SJCRH30 (cell line): Measurements from ENCODE around the gene DENND1A. TPM values are rescaled to one million over a fixed set of nuclear protein-coding genes. Genes with fewer than 3 reads are reported as not detected.
"Not testable (repeated sequence)": the region's sequence is repeated elsewhere in the genome, so short reads cannot be mapped to it uniquely, and the experiment has no call there.

Experiments
- DNase-seq, 2 experiments: peaks; one replicate each; pipeline ENCODE4 v3.0.0-alpha.2; 2015 to 2020
- H3K27ac ChIP-seq: fragments of 250-450 bp; sonication (Bioruptor Pico); 2 replicates; pipeline ENCODE4 v1.5.1; 2020; ENCODE audit warnings: mild to moderate bottlenecking, moderate library complexity
- H3K27me3 ChIP-seq: fragments of 250-450 bp; sonication (Bioruptor Pico); 2 replicates; pipeline ENCODE4 v1.5.1; 2020; ENCODE audit warnings: mild to moderate bottlenecking, moderate library complexity
- H3K36me3 ChIP-seq: fragments of 250-450 bp; sonication (Bioruptor Pico); 2 replicates; pipeline ENCODE4 v1.5.1; 2020; ENCODE audit warnings: mild to moderate bottlenecking, moderate library complexity
- H3K4me1 ChIP-seq: fragments of 250-450 bp; sonication (Bioruptor Pico); 2 replicates; pipeline ENCODE4 v1.5.1; 2020; ENCODE audit warnings: mild to moderate bottlenecking, moderate library complexity
- H3K4me3 ChIP-seq: fragments of 250-450 bp; sonication (Bioruptor Pico); 2 replicates; pipeline ENCODE4 v1.5.1; 2020; ENCODE audit warnings: mild to moderate bottlenecking, moderate library complexity
- H3K9me3 ChIP-seq: fragments of 250-450 bp; sonication (Bioruptor Pico); replicated peaks from 2 replicates; pipeline ENCODE4 v1.5.1; 2020; ENCODE audit warnings: mild to moderate bottlenecking, moderate library complexity
- total RNA-seq: library from RNA; depleted of rRNA; stranded (reverse); fragments of >200 nt; shearing (Covaris generic); gene quantifications from 2 replicates; pipeline ENCODE4 v1.2.3, GENCODE V29; 2014

Gene DENND1A
- total RNA-seq, 1 experiment from 2014 or later = 41.3 TPM

- no peaks in the 10 kb centered on the region for H3K36me3 ChIP-seq
Observed at GRCh38 chr9:123940721-123941523, 11.0 kb upstream of the DENND1A start.

GRCh38 chr9:123938401-123938800 is 8.5 kb upstream of the DENND1A start:
- Histone ChIP-seq H3K9me3 (no peaks in the 10 kb centered on the region), H3K4me3 (no peak overlapping the region), H3K4me1 (peaks cover 13% of the 10 kb centered on the region), H3K27me3 (no peaks in the 10 kb centered on the region), H3K27ac (no peak overlapping the region), H3K36me3 (no peaks in the 10 kb centered on the region)
- no peak for DNase-seq

More at GRCh38 chr9:123940721-123941523, 11.0 kb upstream of the DENND1A start:
- Histone ChIP-seq H3K27me3 (no peaks in the 10 kb centered on the region), H3K27ac (no peak overlapping the region), H3K4me3 (no peak overlapping the region), H3K4me1 (peaks cover 3% of the 10 kb centered on the region), H3K9me3 (0 out of 2 replicates have a peak, but pooled peaks cover 2% of the 10 kb centered on the region)
- DNase-seq = no peak

- DNase-seq, H3K27me3 ChIP-seq, H3K36me3 ChIP-seq, H3K9me3 ChIP-seq, H3K4me3 ChIP-seq, H3K27ac ChIP-seq: not testable (repeated sequence)
- H3K4me1 ChIP-seq = peaks cover 14% of the 10 kb centered on the region
Observed at GRCh38 chr9:123936575-123936974, 6.6 kb upstream of the DENND1A start.

- Histone ChIP-seq H3K4me3 (no peak overlapping the region), H3K27ac (no peak overlapping the region), H3K4me1 (peaks cover 22% of the 10 kb centered on the region), H3K36me3 (no peaks in the 10 kb centered on the region), H3K27me3 (no peaks in the 10 kb centered on the region), H3K9me3 (no peaks in the 10 kb centered on the region)
- DNase-seq = no peak
Observed at GRCh38 chr9:123933440-123934212, 3.7 kb upstream of the DENND1A start.

- H3K27me3 ChIP-seq = no peaks in the 10 kb centered on the region
- peak overlapping the region; percentile 33; the same call in 1 of the 2 replicates for H3K27ac ChIP-seq
- peak; percentile 21 to 38 for DNase-seq
- H3K4me1 ChIP-seq = peaks cover 13% of the 10 kb centered on the region
- H3K36me3 ChIP-seq = no peaks in the 10 kb centered on the region
- H3K4me3 ChIP-seq = peak overlapping the region; percentile 75
- H3K9me3 ChIP-seq = no peaks in the 10 kb centered on the region
Observed at GRCh38 chr9:123929177-123929869, 603 bp downstream of the DENND1A start.

- no peak overlapping the region for H3K27ac ChIP-seq
Observed at GRCh38 chr9:123928533-123929176, 1.3 kb downstream of the DENND1A start.

GRCh38 chr9:123927625-123928532 is 2.0 kb downstream of the DENND1A start:
- H3K4me3 ChIP-seq = no peak overlapping the region
- H3K9me3 ChIP-seq = 0 out of 2 replicates have a peak, but pooled peaks cover 6% of the 10 kb centered on the region
- H3K27me3 ChIP-seq = no peaks in the 10 kb centered on the region
- DNase-seq = no peak
- H3K36me3 ChIP-seq = no peaks in the 10 kb centered on the region
- H3K27ac ChIP-seq = no peak overlapping the region
- H3K4me1 ChIP-seq = peaks cover 10% of the 10 kb centered on the region

More at GRCh38 chr9:123928533-123929176, 1.3 kb downstream of the DENND1A start:
- H3K4me1 ChIP-seq = peaks cover 11% of the 10 kb centered on the region
- 0 out of 2 replicates have a peak, but pooled peaks cover 5% of the 10 kb centered on the region for H3K9me3 ChIP-seq
- no peaks in the 10 kb centered on the region for H3K27me3 ChIP-seq
- H3K36me3 ChIP-seq = no peaks in the 10 kb centered on the region
- H3K4me3 ChIP-seq = peak overlapping the region; percentile 75
- no peak for DNase-seq

GRCh38 chr9:123926941-123927340 is 3.0 kb downstream of the DENND1A start:
- DNase-seq = no peak
- H3K4me1 ChIP-seq = peaks cover 10% of the 10 kb centered on the region
- H3K27me3 ChIP-seq = no peaks in the 10 kb centered on the region
- H3K4me3 ChIP-seq = no peak overlapping the region
- no peaks in the 10 kb centered on the region for H3K36me3 ChIP-seq
- H3K27ac ChIP-seq = no peak overlapping the region
- H3K9me3 ChIP-seq = 0 out of 2 replicates have a peak, but pooled peaks cover 6% of the 10 kb centered on the region

GRCh38 chr9:123925819-123926218 is 4.1 kb downstream of the DENND1A start:
- H3K9me3 ChIP-seq = 0 out of 2 replicates have a peak, but pooled peaks cover 6% of the 10 kb centered on the region
- H3K4me1 ChIP-seq = peaks cover 5% of the 10 kb centered on the region
- H3K4me3 ChIP-seq = no peak overlapping the region
- no peak overlapping the region for H3K27ac ChIP-seq
- no peaks in the 10 kb centered on the region for H3K27me3 ChIP-seq
- H3K36me3 ChIP-seq = no peaks in the 10 kb centered on the region
- no peak for DNase-seq

- Histone ChIP-seq H3K4me1 (no peaks in the 10 kb centered on the region; the same call in 1 of the 2 replicates), H3K36me3 (no peaks in the 10 kb centered on the region), H3K4me3 (no peak overlapping the region), H3K27me3 (no peaks in the 10 kb centered on the region), H3K9me3 (0 out of 2 replicates have a peak, but pooled peaks cover 6% of the 10 kb centered on the region), H3K27ac (no peak overlapping the region)
- no peak for DNase-seq
Observed at GRCh38 chr9:123925161-123925560, 4.8 kb downstream of the DENND1A start.

- H3K27ac ChIP-seq = no peak overlapping the region
- DNase-seq = no peak
- 0 out of 2 replicates have a peak, but pooled peaks cover 6% of the 10 kb centered on the region for H3K9me3 ChIP-seq
- H3K4me3 ChIP-seq = no peak overlapping the region
- no peaks in the 10 kb centered on the region for H3K36me3 ChIP-seq
- H3K27me3 ChIP-seq = no peaks in the 10 kb centered on the region
- H3K4me1 ChIP-seq = no peaks in the 10 kb centered on the region; the same call in 1 of the 2 replicates
Observed at GRCh38 chr9:123924727-123925126, 5.2 kb downstream of the DENND1A start.

GRCh38 chr9:123923884-123924283 is 6.0 kb downstream of the DENND1A start:
- H3K4me1 ChIP-seq = no peaks in the 10 kb centered on the region; the same call in 1 of the 2 replicates
- no peak for DNase-seq
- H3K4me3 ChIP-seq = no peak overlapping the region
- no peaks in the 10 kb centered on the region for H3K36me3 ChIP-seq
- H3K9me3 ChIP-seq = 0 out of 2 replicates have a peak, but pooled peaks cover 6% of the 10 kb centered on the region
- H3K27ac ChIP-seq = no peak overlapping the region
- no peaks in the 10 kb centered on the region for H3K27me3 ChIP-seq

GRCh38 chr9:123923377-123923776 is 6.5 kb downstream of the DENND1A start:
- no peaks in the 10 kb centered on the region for H3K36me3 ChIP-seq
- 0 out of 2 replicates have a peak, but pooled peaks cover 6% of the 10 kb centered on the region for H3K9me3 ChIP-seq

More at GRCh38 chr9:123923377-123923776, 6.5 kb downstream of the DENND1A start:
- H3K4me1 ChIP-seq = no peaks in the 10 kb centered on the region
- no peaks in the 10 kb centered on the region for H3K27me3 ChIP-seq
- H3K4me3 ChIP-seq = no peak overlapping the region
- DNase-seq = no peak
- no peak overlapping the region for H3K27ac ChIP-seq
